ENCODE measurements around the gene HTT.

HTT gene

GRCh38 chr4:3108211-3108610 is 33.7 kb downstream of the HTT start:
- no peak overlapping the region for H3K27ac ChIP-seq
- TF ChIP-seq CTCF (conservative IDR thresholded peaks at IDR 0.05): no peak

- H3K27ac ChIP-seq: peak overlapping the region; percentile 45
- no peak for TF ChIP-seq CTCF (conservative IDR thresholded peaks at IDR 0.05)
Measured at GRCh38 chr4:3111461-3111860, 37.0 kb downstream of the HTT start.

- TF ChIP-seq CTCF (conservative IDR thresholded peaks at IDR 0.05): no peak
- peak overlapping the region; percentile 45; the same call in 1 of the 2 replicates for H3K27ac ChIP-seq
Measured at GRCh38 chr4:3112201-3112600, 37.7 kb downstream of the HTT start.

- no peak overlapping the region for H3K27ac ChIP-seq
- TF ChIP-seq CTCF (conservative IDR thresholded peaks at IDR 0.05): no peak
Measured at GRCh38 chr4:3112609-3113469, 38.4 kb downstream of the HTT start.

GRCh38 chr4:3114377-3114776 is 39.9 kb downstream of the HTT start:
- TF ChIP-seq CTCF (conservative IDR thresholded peaks at IDR 0.05): no peak

GRCh38 chr4:3115637-3116270 is 41.3 kb downstream of the HTT start:
- TF ChIP-seq CTCF (conservative IDR thresholded peaks at IDR 0.05): no peak
- H3K27ac ChIP-seq: no peak overlapping the region

More at GRCh38 chr4:3114377-3114776, 39.9 kb downstream of the HTT start:
- H3K27ac ChIP-seq: no peak overlapping the region

GRCh38 chr4:3116955-3117354 is 42.5 kb downstream of the HTT start:
- TF ChIP-seq CTCF (conservative IDR thresholded peaks at IDR 0.05): no peak
- H3K27ac ChIP-seq: no peak overlapping the region
